ENCODE measurements around the gene C6orf15. TPM values are rescaled to one million over a fixed set of nuclear protein-coding genes. Genes with fewer than 3 reads are reported as not detected.
"Not testable (repeated sequence)": the region's sequence is repeated elsewhere in the genome, so short reads cannot be mapped to it uniquely, and the experiment has no call there.

The C6orf15 gene
- total RNA-seq, 1 experiment from 2014 or later, result not detected

DNA sequence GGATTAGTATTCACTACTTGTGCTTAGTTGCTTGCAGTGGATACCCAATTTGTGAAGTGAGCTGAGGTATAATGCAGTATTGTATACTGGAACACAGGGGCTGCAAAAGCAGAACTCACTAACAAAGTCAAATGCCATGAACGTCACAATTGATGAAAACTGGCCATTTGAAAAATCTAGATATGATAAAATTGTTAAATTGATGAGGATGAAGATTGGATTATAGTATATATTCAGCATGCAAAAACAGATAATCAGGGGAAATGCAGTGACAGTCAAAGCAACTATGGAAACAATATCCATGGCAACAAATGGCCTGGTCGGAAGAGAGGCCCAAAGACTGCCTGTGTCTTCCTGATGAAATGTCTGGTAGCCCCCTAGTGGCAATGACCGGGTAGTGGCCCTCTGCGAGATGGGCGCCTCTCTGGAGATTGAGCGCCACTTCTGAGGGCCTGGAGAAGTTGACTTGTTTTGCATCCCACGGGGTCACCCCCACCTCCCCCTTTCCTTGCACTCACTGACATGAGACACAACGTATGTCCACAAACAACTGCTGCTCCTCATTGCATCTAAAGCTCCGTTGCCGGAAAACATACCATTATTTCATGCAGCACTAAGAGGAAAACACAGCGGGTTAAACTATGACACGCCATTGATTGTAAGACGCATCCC lies 43.6 kb downstream of the C6orf15 start:
- peak; percentile 82 for DNase-seq (ENCODE audit: low read depth)

DNA sequence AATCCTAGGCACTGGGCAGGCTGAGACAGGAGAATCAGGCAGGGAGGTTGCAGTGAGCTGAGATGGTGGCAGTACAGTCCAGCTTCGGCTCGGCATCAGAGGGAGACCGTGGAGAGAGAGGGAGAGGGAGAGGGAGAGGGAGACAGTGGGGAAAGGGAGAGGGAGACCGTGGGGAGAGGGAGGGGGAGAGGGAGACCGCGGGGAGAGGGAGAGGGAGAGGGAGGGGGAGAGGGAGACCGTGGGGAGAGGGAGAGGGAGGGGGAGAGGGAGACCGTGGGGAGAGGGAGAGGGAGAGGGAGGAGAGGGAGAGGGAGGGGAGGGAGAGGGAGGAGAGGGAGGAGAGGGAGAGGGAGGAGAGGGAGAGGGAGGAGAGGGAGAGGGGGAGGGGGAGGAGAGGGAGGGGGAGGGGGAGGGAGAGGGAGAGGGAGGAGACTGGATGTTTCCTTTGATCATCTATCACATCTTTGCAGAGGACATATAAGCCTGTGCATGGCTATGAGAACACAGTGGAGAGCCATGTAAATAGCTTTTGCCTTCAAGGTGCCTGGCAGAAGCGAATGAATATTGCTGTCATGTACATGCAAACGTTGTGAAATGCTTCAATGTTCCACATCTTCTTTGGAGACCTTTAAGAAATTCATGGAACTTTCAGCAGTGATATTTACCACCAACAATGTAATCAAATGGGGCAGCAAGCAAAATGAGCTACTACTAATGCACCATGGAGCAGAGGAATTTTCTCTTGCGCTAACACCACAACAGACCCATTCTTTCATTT lies 44.3 kb downstream of the C6orf15 start:
- not testable (repeated sequence) for DNase-seq (ENCODE audit: low read depth)

DNA sequence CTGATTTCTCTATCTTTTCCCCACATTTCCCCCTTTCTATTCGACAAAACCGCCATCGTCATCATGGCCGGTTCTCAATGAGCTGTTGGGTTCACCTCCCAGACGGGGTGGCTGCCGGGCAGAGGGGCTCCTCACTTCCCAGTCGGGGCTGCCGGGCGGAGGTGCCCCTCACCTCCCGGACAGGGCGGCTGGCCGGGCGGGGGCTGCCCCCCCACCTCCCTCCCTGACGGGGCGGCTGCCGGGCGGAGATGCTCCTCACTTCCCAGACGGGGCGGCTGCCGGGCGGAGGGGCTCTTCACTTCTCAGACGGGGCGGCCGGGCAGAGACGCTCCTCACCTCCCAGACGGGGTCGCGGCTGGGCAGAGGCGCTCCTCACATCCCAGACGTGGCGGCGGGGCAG lies 45.3 kb downstream of the C6orf15 start:
- not testable (repeated sequence) for DNase-seq (ENCODE audit: low read depth)

DNA sequence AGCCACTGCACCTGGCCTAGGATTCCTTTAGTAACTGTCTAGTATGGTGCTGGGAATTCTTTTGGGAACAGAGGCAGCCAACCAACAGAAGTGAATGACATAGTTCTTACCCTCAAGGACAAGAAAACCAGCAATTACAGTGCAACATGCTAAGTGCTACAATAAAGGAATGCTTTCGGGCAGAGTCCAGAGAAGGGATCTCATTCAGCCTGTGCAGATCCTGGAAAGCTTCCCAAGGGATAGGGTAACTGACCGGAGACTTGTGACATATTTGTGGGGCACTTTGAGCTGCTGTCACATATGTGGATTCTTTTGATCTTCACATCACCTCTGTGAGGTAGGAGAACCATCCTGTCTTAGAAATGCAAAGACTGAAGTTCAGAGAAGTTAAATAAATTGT lies 46.8 kb downstream of the C6orf15 start:
- no peak for DNase-seq (ENCODE audit: low read depth)

DNA sequence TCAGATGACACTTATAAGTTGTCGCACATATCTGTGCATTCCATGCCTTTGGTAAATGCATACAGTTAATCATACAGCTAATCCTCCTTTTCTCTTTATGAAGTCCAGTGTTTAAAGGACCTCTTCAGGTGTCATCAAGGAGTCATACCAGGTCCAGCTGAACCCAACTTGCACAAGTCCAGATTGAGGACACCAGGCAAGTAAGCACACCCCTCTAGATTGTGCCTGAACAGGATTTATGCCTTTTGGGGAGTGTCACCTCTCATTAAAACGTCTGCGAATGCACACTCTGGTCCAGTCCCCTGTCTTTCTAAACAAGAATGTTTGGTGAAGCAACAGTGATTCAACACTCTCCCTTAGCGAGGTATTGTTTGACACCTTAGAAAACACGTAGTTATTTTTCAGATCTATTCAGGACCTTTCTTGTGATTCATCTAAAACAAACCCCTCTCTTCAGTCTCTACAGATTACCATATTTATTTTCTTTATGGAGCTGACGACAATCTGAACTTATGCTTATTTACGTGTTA lies 48.4 kb downstream of the C6orf15 start:
- DNase-seq (ENCODE audit: low read depth), result no peak

Other genes starting within 250 kb of the C6orf15 start
- 12.0 and 16.6 TPM in 2 replicates for gene DDR1, start 228.1 kb downstream of the C6orf15 start, total RNA-seq (2014; rRNA removed; shearing (Covaris generic))
- gene GTF2H4, start 204.4 kb downstream of the C6orf15 start, total RNA-seq (2014; rRNA removed; shearing (Covaris generic)), result 12.4 and 14.6 TPM in 2 replicates
- 9.5 and 9.6 TPM in 2 replicates for gene VARS2, start 198.3 kb downstream of the C6orf15 start, total RNA-seq (2014; rRNA removed; shearing (Covaris generic))
- 0.24 TPM in 1 of 2 replicates, not detected in the other for gene SFTA2, start 180.4 kb downstream of the C6orf15 start, total RNA-seq (2014; rRNA removed; shearing (Covaris generic))
- gene MUCL3, start 171.6 kb downstream of the C6orf15 start, total RNA-seq (2014; rRNA removed; shearing (Covaris generic)), result not detected in 2 replicates
- gene MUC21, start 128.9 kb downstream of the C6orf15 start, total RNA-seq (2014; rRNA removed; shearing (Covaris generic)), result not detected in 2 replicates
- gene MUC22, start 102.1 kb downstream of the C6orf15 start, total RNA-seq (2014; rRNA removed; shearing (Covaris generic)), result not detected in 2 replicates
- 0.48 and 0.88 TPM in 2 replicates for gene PSORS1C1, start 2.2 kb upstream of the C6orf15 start, total RNA-seq (2014; rRNA removed; shearing (Covaris generic))
- not detected in 2 replicates for gene CDSN, start 7.9 kb upstream of the C6orf15 start, total RNA-seq (2014; rRNA removed; shearing (Covaris generic))
- not detected in 2 replicates for gene PSORS1C2, start 26.5 kb upstream of the C6orf15 start, total RNA-seq (2014; rRNA removed; shearing (Covaris generic))
- gene CCHCR1, start 45.2 kb upstream of the C6orf15 start, total RNA-seq (2014; rRNA removed; shearing (Covaris generic)), result 23.4 and 26.0 TPM in 2 replicates
- gene TCF19, start 46.0 kb upstream of the C6orf15 start, total RNA-seq (2014; rRNA removed; shearing (Covaris generic)), result 49.5 and 53.1 TPM in 2 replicates
- 0.36 TPM in 1 of 2 replicates, not detected in the other for gene POU5F1, start 58.1 kb upstream of the C6orf15 start, total RNA-seq (2014; rRNA removed; shearing (Covaris generic))
- 1,008 and 1,072 TPM in 2 replicates for gene HLA-C, start 159.5 kb upstream of the C6orf15 start, total RNA-seq (2014; rRNA removed; shearing (Covaris generic))
- gene HLA-B, start 244.6 kb upstream of the C6orf15 start, total RNA-seq (2014; rRNA removed; shearing (Covaris generic)), result 1,333 and 1,408 TPM in 2 replicates